ENCODE results near the gene CCDC51. TPM values are rescaled to one million over a fixed set of nuclear protein-coding genes. Genes with fewer than 3 reads are reported as not detected.

CCDC51 gene
- polyA plus RNA-seq, 1 experiment = 14.3 TPM

- TF ChIP-seq CTCF (IDR thresholded peaks at IDR 0.05; ENCODE audit: insufficient read depth, low read depth, low read length) = no peak
- POLR2A ChIA-PET = no interaction called here
- CTCF ChIA-PET = interaction anchor here (0.7 to 7.6 kb wide), 36 partner anchors 10 to 246 kb away, joined by 3 to 263 read pairs (median 8); partner anchors contain the start of genes ATRIP, CAMP and CDC25A
- H3K4me3 ChIP-seq (ENCODE audit: low read depth, low read length) = no peak overlapping the region
- no peak for DNase-seq (ENCODE audit: low read depth)
- 0 out of 2 replicates have a peak, but pooled peaks cover 2% of the 10 kb centered on the region for H3K36me3 ChIP-seq (ENCODE audit: control insufficient read depth, insufficient read depth, low read length)
- H3K27me3 ChIP-seq (ENCODE audit: control insufficient read depth, insufficient read depth, low read length) = no peaks in the 10 kb centered on the region
Observed at GRCh38 chr3:48435223-48435595, 4.7 kb downstream of the CCDC51 start.

GRCh38 chr3:48434591-48435222 lies 5.2 kb downstream of the CCDC51 start:
- POLR2A ChIA-PET = no interaction called here
- TF ChIP-seq CTCF (IDR thresholded peaks at IDR 0.05; ENCODE audit: insufficient read depth, low read depth, low read length) = no peak
- Histone ChIP-seq H3K4me3 (ENCODE audit: low read depth, low read length) (no peak overlapping the region), H3K27me3 (ENCODE audit: control insufficient read depth, insufficient read depth, low read length) (no peaks in the 10 kb centered on the region), H3K36me3 (ENCODE audit: control insufficient read depth, insufficient read depth, low read length) (0 out of 2 replicates have a peak, but pooled peaks cover 2% of the 10 kb centered on the region)
- CTCF ChIA-PET = interaction anchor here (1.6 to 7.6 kb wide), 9 partner anchors 10 to 246 kb away, joined by 6 to 263 read pairs (median 37); partner anchors contain the start of genes ATRIP and CDC25A
- no peak for DNase-seq (ENCODE audit: low read depth)

GRCh38 chr3:48433472-48434118 lies 6.3 kb downstream of the CCDC51 start:
- no peak overlapping the region for H3K4me3 ChIP-seq (ENCODE audit: low read depth, low read length)
- no peak for DNase-seq (ENCODE audit: low read depth)

GRCh38 chr3:48432411-48433371 lies 7.2 kb downstream of the CCDC51 start:
- ChIA-PET POLR2A (no interaction called here), CTCF (interaction anchor here (0.6 to 7.6 kb wide), 9 partner anchors 9 to 200 kb away, joined by 3 to 263 read pairs (median 4); partner anchors contain the start of gene ATRIP)
- no peak overlapping the region for H3K4me3 ChIP-seq (ENCODE audit: low read depth, low read length)
- 0 out of 2 replicates have a peak, but pooled peaks have one; percentile 13 for TF ChIP-seq CTCF (IDR thresholded peaks at IDR 0.05; ENCODE audit: insufficient read depth, low read depth, low read length)
- H3K27me3 ChIP-seq (ENCODE audit: control insufficient read depth, insufficient read depth, low read length) = no peaks in the 10 kb centered on the region
- no peak for DNase-seq (ENCODE audit: low read depth)
- 0 out of 2 replicates have a peak, but pooled peaks cover 2% of the 10 kb centered on the region for H3K36me3 ChIP-seq (ENCODE audit: control insufficient read depth, insufficient read depth, low read length)

More at GRCh38 chr3:48433472-48434118, 6.3 kb downstream of the CCDC51 start:
- POLR2A ChIA-PET = no interaction called here
- Histone ChIP-seq H3K27me3 (ENCODE audit: control insufficient read depth, insufficient read depth, low read length) (no peaks in the 10 kb centered on the region), H3K36me3 (ENCODE audit: control insufficient read depth, insufficient read depth, low read length) (0 out of 2 replicates have a peak, but pooled peaks cover 2% of the 10 kb centered on the region)
- TF ChIP-seq CTCF (IDR thresholded peaks at IDR 0.05; ENCODE audit: insufficient read depth, low read depth, low read length) = no peak
- CTCF ChIA-PET = interaction anchor here (0.6 to 7.6 kb wide), 10 partner anchors 10 to 198 kb away, joined by 3 to 263 read pairs (median 7); partner anchors contain the start of gene ATRIP

Data from BJ (cell line).